Activated T-helper 1 cell treated with Interleukin-2 at 50 U/mL for 16 hours (primary cell): Measurements from ENCODE around the gene SCAPER.

Experiments used
- DNase-seq: peaks from one replicate; pipeline ENCODE4 v3.0.0-alpha.2; 2020; ENCODE audit warnings: low read depth

Gene SCAPER

GRCh38 chr15:76360416-76360815, 544.7 kb downstream of the SCAPER start:
- no peak for DNase-seq

GRCh38 chr15:76359152-76359551, 546.0 kb downstream of the SCAPER start:
- no peak for DNase-seq

GRCh38 chr15:76358453-76358852, 546.7 kb downstream of the SCAPER start:
- no peak for DNase-seq

- DNase-seq = no peak
These were observed 550.2 kb downstream of the SCAPER start for GRCh38 chr15:76354823-76355440.

- no peak for DNase-seq
These were observed 551.2 kb downstream of the SCAPER start for GRCh38 chr15:76353903-76354302.

DNA sequence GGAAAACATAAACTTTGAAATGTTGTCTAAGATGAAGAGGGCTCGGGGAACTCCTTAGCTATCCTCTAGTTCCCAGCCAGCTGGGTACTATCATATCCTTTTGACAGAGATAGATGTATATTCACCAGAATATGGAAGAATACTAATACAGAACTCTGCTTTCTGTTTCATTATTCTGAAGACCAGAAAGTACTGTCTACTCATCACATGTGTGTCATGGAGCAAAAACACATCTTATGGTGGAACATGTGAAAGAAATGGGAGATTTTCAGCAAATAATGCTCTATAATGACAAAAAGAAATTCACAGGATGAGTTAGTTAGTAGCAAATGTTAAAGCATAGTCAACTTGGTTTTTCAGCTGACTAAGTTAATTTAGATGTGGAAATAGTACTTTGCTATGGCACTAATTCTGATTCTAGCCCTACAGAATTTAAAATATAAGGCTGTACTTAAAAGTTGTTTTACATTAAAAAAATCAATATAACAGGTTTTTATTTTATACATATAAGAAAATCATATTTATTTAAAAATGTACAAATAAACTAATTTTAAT, 552.0 kb downstream of the SCAPER start:
- no peak for DNase-seq

DNA sequence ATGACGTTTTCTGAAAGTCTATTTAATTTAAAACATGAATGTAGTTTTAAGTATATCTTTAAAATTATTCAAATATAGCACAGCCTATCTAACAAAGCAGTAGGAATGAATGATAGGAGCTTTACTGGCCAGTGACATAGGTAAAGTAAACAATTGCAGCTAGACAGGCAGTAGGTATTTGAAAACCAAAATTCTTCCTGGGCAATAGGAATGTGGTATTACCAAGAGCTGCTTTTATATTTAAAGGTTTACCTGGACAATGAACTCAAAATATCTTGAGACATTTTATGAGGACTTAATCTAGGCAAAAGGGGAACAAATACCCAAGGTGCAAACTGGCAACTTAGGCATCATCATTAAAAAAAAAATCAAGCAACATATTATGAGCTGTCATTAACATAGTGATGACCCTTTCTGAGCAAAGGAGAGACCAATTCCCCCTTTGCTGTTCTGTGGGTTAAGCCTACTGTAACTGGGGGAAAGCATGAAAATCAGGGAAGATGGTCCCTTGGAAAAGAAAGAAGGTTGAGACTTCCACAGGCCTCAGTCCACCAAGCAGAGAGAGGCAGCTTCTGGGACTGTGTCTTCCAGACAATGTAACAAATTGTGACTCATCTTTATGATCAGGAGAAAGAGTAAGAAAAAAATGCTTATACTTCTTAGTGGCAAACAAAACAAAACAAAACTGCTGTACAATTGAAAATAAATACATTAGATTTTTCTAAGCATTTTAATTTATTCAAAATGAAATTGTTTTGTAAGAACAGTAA, 555.7 kb downstream of the SCAPER start:
- no peak for DNase-seq

DNA sequence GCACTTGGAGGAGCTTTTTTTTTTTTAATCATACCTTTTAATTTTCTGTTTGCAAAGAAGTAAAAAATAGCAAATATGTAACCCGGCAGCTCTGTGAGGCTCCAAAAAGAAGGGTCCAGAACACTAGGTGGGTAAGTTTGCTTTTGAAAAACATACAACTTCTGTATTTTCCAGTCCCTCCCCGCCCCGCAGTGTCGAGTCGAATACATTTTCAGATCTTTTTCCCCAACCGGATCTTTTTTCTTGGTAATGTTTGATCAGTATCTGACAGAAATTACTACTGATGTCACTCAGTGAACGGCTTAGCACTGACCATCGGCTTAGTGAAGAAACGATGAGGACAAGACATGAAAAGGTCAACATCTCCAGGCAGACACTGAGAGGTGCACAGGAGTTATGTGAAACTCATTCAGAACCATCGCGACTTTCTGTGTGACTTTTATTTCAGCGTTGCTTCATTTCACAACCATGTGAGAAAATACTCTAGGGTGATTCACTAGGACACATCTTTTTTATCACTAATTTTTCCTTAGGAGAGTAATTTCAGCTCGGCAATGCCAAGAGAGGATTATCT, 557.6 kb downstream of the SCAPER start:
- no peak for DNase-seq

- DNase-seq = no peak
These were observed 558.3 kb downstream of the SCAPER start for GRCh38 chr15:76346669-76347481.

DNA sequence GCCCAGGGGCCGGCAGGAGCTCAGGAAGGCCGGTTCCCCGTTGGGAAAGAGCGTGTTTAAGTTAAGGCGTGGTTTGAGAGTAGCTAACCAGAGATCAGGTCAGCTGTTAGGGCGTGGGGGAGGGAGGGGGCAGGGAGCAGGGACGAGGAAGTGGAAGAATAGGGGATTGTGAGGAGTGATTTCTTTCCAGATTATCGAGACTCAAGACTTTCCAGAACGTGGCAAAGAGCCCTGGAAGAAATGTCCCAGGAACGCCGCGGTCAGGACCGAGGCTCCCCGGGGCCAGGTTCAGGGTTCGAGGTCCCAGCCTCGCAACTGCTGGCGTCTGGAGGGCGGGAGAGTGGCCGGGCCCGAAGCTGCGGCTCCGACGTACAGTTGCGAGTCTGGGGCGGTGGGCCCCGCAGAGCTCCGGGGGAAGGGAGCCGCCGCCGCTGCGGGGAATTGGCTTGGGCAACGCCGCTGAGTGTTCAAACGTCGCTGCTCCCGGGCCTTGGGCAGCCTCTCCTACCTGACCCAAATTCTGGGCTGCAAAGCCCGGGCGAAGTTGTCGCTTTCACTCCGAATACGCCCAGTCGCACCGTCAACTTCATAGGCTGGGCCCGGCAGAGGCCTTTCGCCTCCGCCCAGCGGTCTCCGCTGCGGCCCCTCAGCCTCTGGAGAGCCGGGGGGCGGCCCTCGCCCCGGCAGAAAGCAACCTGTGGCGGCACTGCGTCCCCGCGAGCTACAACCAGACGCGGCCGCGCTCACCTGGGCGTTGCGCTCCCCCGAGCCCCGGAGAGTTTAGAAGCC, 559.1 kb downstream of the SCAPER start:
- DNase-seq = no peak

- no peak for DNase-seq
These were observed 559.6 kb downstream of the SCAPER start for GRCh38 chr15:76345583-76345879.

DNA sequence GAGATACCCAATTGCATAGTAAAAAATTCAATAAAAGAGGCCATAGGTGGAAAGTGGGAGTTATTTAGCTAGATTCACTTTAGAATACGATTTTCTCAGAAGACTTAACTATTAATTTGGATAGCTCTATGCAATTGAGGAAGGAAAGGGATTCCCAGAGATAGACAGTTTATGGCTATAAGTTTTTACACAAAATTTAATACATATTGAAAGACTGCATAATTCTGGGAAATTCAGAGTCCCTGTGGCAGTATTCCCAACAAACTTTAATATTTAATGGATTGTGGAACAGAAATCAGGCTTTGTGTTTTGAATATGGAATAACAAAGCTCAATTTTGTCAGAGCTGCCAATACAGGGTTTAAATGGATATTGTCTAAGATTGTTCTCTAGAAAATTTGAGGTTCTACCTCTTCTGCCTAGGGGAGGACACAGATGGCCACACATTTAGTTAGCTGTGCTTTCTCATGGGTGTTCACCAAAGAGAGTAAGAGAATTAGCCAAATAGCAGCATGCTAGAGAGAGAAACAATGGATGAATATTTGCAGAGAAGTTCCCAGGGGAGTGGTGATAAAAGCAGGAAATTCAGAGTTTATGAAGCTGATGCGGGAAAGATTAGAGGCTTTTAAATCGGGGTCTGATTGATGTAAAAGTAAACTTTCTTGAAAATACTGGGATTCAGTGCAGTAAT, 560.1 kb downstream of the SCAPER start:
- no peak for DNase-seq

GRCh38 chr15:76343313-76343996, 561.7 kb downstream of the SCAPER start:
- no peak for DNase-seq

- no peak for DNase-seq
These were observed 562.5 kb downstream of the SCAPER start for GRCh38 chr15:76342382-76343201.

DNA sequence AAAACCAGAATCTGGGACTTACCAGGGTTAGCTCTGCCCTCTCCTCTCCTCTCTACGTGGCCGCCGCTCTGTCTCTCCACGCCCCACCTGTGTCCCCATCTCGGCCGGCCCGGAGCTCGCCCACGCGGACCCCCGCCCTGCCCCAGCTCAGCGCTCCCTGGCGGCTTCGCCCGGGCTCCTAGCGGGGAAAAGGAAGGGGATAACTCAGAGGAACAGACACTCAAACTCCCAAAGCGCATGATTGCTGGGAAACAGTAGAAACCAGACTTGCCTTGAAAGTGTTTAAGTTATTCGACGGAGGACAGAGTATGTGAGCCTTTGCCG, 563.1 kb downstream of the SCAPER start:
- no peak for DNase-seq

DNA sequence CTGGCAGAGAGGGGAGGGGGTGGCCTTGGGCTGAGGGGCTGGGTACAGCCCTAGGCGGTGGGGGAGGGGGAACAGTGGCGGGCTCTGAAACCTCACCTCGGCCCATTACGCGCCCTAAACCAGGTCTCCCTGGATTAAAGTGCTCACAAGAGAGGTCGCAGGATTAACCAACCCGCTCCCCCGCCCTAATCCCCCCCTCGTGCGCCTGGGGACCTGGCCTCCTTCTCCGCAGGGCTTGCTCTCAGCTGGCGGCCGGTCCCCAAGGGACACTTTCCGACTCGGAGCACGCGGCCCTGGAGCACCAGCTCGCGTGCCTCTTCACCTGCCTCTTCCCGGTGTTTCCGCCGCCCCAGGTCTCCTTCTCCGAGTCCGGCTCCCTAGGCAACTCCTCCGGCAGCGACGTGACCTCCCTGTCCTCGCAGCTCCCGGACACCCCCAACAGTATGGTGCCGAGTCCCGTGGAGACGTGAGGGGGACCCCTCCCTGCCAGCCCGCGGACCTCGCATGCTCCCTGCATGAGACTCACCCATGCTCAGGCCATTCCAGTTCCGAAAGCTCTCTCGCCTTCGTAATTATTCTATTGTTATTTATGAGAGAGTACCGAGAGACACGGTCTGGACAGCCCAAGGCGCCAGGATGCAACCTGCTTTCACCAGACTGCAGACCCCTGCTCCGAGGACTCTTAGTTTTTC, 563.6 kb downstream of the SCAPER start:
- no peak for DNase-seq

- no peak for DNase-seq
These were observed 564.3 kb downstream of the SCAPER start for GRCh38 chr15:76340803-76341365.

- no peak for DNase-seq
These were observed 564.8 kb downstream of the SCAPER start for GRCh38 chr15:76340198-76340802.
